GM18519 (cell line): ENCODE data around the gene DISC1.

Source experiments
- ATAC-seq: cut with Tn5 transposase; IDR thresholded peaks from one replicate; pipeline ENCODE4 v1.9.1; 2021; ENCODE audit warnings: mild to moderate bottlenecking, moderate library complexity; ENCODE audit not compliant: unreplicated experiment, low FRiP score

Gene DISC1

DNA sequence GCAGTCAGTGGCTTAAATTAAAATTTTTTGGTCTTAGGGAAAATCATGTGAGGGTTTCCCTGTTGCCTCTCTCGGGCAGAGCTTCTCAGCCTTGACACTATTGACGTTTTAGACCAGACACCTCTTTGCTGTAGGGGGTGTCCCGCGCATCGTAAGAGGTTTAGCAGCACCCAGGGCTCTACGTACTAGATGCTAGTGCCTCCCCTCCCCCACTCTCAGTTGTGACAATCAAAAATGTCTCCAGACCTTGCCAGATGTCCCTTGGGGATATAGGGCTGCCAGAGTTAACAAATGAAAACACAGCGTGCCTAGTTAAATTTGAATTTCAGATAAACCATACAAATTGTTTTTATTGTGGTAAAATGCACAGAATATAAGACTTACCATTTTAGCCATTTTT, 293.3 kb downstream of the DISC1 start:
- ATAC-seq, result no peak

DNA sequence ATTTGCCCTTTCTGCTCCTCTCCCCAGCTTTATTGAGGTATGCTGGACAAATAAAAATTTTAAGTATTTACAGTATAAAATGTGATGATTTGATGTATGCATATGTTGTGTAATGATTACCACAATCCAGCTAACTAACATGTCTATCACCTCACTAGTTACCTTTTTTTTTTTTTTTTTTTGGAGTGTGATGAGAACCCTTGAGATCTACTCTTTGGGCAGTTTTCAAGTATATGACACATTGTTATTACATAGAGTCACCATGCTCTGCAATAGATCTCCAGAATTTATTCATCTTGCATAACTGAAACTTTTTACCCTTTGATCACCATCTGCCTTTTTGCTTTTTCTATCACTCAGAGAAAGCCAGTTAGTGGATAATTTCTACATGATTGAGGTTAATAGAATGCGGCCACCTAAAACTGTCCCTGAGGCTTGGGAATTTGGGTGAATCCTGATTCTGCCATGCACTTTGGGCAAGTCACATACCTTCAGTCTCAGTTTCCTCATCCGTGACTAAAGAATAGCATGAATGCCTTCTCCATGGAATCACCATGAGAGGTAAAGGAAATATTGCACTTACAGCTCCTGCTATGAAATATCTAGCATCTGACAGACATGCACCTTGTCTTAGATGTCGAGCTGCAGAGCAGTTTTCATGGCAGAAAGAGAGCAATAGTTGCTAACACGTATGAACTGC, 295.2 kb downstream of the DISC1 start:
- ATAC-seq, result no peak

DNA sequence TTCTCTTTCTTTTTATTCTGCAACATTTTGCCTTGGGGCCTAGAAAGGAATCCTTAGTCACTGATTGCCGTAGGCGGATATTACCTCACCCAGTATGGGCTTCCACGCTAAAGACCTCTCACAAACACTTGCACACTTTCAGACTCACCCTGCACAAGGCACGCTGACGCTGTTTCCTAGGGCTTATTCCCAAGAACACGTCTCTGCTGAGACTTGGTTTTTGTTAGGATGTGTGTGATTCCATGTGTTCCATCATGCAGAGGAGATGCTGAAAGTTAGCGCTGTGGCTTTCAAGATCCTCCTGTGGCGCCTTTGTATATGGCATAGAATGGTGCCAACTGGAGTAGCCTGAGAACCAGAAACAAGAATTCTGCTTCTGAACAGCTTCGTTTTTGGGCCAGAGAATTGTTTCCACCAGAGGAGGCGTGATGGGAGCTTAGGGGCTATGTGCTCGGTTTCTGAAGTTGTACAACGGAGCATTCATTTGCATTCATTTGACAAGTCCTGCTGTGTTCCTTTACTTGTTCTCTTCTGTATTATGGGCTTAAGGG, 297.0 kb downstream of the DISC1 start:
- no peak for ATAC-seq

DNA sequence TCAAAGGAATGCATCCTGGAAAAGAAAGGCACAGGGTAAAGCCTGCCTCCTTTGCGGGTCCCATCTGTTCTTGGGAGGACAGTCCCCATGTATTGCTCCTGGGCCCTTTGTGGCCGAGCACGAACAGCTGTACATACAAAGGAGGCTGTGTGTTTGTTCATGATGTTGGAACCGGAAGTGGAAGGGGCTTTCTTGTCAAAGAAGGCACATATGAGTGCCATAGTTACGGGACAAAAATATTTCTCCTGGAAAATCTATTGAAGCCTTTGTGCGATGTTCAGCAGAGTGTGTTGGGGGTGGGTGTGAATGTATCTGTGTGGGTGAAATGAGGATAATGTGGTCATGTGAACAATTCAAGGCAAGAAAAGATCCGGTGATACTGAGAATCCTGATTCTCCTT, 297.6 kb downstream of the DISC1 start:
- ATAC-seq, result no peak

DNA sequence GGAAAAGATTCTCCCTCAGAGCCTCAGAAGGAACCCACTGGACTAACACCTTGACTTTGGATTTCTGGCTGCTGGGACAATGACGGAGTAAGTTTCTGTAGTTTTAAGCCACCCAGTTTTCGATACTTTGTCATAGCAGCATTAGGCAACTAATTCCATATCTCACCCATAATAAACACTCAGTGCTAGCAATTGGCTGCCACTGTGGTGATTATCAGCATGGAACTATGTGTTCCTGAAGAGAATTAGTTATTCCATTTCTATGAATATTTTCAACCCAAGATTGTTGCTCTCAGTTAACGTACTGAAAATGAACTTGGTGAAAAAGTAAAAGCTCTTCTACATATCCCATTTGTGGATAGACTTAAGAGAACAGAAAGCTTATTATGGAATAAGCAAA, 299.3 kb downstream of the DISC1 start:
- no peak for ATAC-seq

DNA sequence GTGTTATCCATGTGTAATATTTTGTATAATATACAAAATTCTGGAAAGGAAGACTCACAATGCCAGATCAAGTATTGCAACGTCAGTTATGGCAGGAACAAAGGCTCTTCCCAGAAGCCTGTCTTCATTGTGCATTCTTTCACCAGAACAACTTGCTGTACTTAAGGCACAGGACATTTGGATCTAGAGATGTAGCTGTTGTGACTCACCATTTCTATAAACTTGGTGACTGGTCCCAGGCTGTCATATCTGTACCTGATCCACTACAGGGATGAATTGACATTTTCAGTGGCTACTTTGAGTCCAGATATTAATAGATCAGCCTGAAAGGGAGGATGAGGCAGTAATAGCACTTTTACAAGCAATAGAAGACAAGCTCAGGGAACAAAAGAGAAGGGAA, 299.8 kb downstream of the DISC1 start:
- ATAC-seq, result no peak

DNA sequence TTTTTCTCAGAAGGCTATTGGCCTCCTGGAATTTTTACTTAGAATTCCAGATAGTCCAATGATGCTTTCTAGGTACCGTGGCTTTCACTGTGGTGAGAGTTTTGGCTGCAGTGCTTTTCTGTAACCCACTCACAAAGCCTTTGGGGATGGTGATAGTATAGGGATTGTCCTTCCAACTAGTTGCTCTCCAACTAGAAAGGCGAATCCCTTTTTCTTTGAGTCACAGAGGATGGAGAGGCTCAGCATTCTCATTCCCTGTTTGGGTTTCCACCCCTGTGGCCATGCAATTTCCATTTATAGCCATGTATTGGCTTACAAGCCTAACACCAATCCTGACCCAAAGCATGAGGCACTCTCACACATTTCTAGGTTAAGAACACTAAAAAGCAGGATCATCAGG, 300.3 kb downstream of the DISC1 start:
- no peak for ATAC-seq

DNA sequence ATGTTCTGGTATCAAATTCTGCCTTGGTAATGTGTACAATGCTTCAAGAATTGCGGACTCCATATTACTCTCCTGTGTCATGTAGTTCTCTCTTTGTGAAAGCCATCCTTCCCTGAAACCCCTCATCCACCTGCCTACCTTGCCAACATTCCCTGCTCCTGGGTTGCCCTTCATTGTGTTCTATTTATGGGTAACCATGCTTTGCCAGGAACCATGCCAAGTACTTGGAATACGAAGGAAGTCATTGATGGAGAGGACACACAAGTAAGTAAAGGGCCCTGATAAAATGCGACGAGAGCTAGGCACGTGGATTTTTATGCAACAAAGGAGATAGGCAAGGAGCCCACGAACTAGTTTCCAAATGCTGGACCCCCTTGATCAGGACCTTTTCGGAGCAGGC, 300.8 kb downstream of the DISC1 start:
- no peak for ATAC-seq

DNA sequence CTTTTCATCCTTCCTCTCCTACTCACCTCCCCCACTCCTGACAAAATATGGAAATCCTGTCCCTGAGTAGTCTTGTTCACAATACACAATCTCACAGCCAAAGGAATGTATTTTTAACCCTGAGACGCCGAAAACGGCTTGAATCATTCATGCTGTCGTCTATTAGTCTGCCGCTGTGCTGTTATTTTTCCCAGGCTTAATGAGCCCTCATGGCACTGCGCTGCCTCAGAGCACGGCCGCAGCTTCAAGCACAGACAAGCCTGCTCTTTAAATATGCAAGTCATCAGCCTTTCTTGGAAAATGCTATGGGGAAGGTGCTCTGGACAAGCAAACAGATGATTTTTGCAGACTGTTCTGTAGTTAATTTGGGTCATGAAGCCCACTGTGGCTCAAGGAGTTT, 302.7 kb downstream of the DISC1 start:
- ATAC-seq, result no peak

DNA sequence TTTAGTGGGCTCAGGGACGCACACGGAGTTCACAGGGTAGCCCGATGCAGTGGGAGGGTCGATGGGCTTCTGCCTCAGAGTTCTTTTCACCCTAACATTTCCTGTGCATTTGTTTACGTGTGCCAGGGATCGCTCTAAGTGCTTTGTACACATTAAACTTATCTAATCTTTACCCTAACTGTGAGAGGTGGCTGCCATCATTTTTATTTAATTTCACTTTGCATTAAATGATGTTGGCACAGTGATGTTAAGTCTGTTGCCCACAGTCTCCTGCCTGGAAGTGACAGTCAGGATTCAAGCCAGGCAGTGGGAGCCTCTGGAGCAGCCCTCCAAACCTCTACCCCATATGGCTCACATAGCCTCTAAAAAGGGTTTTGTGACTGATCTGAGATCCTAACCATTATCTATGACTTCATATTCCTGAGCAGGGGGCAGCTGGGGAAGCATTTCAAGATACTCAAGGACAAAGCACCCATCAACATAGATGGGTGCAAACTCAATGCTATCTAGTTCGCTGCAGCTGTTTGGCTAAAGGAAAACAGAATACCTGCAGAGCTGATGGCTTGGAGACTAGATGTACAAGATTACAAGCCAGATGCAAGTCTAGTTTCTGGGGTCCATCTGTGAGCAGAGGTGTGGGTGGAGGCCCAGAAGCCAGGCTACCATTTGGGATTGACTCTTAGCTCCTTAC, 303.8 kb downstream of the DISC1 start:
- no peak for ATAC-seq

DNA sequence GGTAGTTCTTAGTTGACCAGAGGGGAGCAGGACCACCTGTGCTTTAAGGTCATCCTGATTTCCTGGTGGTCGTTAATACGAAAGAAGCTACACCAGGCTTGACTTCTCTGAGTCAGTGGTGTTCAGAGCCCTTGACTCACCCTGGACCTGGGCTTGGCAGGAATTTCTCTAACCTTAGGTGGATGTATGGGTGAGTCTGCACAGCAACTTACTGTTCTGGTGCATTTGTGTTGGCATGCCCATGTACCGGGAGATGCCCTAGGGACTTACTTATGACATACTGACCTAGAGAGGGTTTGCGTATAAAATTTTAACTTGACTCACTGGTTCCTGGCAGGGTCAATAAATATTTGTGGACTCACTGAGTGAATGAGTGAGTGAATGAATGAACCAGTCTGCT, 304.6 kb downstream of the DISC1 start:
- no peak for ATAC-seq

DNA sequence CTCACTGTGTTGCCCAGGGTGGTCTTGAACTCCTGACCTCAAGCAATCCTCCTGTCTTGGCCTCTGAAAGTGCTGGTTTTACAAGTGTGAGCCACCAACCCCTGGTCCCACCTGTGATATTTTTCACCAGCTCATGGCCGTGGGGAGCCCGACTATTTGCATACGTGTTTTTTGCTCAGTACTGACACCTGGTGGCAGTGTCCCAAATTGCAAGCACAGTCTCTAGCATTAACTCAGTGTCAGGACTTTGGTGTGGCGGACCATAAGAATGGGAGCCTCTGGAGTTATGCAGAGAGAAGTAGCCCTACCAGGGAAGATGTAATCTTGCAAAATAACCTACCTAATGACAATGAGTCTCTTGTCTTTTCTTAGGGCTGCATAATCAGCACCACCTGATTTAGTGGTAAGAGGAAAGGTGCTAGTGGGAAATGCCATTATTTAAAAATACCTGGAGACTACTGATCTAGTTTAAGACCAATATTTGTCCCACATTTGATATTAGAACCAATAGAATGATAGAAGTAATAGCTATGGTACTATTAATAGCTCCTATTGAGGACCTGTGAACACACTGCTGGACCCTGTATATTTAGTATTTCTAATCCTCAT, 305.4 kb downstream of the DISC1 start:
- ATAC-seq, result no peak

DNA sequence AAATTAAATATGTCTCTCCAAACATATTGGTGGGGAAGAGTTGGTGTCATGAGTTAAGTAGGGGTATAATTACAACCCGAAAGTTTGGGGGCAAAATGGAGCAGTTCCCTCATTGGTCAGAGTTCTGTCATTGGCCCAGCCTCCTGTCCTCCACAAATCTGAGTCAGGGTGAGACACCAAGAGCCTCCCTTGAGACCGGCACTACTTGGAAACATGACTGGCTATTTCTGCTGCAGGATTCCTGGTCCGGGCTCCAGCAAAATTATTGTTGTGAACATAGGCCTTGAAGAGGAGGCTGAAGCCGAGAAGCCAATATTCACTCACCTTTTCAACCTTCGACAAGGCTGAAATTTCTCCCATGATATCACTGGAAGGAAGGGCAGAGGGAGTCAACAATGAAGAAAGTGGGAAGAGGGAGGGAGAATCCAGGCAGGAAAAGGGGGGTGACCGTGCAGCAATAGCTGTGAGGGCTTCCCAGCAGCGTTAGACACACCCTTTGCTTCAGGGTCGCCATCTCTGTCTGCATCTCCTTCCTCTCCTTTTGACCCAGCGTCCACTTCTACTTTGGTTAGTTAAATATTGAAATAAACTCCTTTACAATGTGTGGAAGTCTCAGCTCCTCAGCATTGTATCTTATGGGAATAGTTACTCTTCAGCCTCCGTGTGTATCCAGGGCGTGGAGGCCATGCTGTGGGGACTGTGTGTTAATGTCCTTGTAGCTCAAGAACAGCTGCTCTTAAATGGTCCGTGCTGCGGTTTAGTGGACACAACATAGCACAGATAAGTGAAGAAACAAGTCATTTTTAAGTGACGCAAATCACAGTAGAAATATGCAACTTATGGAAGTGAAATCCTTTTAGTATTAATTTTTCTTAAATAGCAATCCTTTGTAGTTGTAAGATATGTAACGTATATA, 307.4 kb downstream of the DISC1 start:
- ATAC-seq, result no peak

DNA sequence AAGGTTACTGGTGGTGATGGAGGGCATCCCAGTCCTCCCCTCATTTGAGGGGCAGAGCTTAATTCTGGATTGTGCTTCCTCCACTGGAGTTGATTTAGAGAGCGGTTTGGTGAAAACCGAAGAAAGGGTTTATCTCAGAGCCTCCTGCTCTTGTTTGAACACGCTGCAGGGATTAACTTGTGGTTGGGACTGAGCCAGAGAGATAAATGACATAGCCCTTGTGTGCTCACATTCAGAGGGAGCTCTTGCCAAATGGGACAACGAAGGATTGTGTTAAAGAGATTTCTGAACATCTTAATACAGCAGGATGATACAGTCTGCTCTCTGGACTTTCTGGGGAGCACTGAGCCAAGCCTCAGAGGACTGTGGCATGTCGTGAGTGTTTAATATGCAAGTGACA, 308.2 kb downstream of the DISC1 start:
- no peak for ATAC-seq

DNA sequence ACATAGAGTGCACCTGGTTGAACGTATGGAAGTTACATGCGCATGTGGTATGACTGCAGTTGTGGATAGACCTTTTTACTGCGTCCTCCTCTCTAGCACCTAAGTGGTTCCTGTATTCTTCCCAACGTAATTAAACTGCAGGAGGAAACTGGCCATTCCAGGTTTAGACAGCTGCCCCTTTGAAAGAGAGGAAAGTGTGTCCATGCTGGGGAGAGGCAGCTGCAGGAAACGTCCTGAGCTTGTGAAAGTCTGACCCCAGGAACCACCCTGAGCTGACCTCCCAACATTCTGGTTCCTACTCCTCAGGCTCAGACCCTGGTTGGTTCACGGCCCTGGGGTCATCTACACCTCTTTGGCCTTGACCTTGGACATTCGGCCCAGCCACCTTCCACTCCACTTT, 309.3 kb downstream of the DISC1 start:
- ATAC-seq, result no peak

DNA sequence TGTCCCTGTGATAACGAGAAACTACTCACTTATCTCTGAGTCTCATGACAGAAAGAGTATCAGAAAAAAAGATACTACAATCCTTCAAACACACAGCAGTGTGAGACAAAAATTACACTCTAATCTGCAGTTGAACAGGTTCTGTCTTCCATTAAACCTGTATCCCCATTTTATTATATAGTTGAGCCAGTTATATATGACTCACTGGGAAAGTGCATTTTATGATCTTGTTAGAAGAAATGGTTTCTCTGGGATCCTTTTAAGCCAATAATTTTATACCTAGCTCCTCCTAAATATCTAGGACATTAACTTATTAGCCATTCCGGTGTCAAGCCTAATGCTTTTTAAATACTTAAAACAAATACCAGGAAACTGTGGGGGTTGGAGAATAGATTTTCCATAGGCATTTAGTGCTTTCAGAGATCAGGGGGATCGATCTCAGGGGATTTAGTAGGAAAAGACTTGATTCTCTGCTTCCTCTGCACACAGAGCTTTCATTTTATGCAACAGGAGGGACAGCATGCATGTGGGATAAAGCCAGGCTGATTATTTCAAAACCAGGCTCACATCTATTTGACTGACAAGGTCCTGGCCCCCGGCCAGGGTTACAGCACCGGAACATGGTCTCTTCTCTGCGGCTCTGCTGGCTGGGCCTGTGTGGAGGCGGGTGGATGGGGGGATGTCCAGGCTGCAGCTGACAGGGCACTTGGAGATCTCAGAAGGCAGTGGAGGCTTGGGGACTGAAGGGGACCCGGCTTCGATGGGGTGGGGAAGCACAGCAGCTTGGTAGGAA, 310.6 kb downstream of the DISC1 start:
- ATAC-seq, result no peak

DNA sequence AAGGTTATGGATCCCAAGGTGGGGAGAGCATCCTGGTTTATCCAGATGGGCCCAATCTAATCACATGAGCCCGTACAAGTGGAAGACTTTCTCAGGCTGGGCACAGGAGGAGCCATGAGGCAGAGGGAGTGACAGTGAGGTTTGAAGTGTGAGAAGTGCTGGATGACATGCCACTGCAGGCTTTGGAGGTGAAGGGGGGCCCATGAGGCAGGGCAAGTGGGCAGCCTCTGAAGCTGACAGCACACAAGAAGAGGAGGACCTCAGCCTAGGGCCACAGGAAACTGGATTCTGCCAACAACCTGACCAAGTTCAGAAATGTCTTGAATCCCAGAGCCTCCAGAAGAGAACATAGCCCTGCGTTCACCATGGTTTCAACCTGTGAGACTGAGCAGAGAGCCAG, 311.6 kb downstream of the DISC1 start:
- ATAC-seq, result no peak

DNA sequence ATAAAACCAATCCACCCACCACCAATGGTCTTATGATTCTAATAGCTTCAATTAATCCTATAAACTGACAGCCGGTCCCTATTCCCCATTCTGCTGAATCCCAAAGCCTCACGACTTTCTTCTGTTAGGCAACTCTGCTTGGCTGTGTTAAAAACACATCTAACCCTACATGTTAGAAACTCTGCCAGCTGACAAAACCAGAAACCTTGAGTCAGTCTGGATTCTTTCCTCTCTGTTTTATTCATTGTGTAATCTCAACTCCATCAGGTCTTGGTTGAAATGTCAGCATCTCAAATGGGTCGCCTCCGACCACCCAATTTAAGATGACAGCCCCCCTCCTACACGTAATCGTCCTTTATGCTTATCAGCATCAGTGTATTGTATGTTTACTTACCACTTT, 312.1 kb downstream of the DISC1 start:
- ATAC-seq, result no peak

DNA sequence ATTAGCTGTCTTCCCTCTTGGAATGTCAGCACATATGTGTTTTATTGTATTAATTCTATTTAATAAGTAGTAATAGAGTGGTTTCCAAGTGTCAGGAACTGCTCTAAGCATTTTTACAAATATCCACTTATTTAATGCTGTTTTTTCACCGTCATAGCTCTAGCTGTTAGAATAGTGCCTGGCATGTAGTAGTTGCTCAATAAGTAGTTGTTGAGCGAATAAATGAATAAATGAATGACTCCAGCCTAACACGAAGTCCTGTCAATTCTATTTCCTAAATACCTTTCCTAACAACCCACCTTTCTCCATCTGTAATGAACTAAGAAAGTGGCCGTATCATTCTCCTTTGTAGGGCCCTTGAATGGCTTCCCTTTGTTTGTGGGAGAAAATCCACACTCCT, 312.5 kb downstream of the DISC1 start:
- no peak for ATAC-seq

DNA sequence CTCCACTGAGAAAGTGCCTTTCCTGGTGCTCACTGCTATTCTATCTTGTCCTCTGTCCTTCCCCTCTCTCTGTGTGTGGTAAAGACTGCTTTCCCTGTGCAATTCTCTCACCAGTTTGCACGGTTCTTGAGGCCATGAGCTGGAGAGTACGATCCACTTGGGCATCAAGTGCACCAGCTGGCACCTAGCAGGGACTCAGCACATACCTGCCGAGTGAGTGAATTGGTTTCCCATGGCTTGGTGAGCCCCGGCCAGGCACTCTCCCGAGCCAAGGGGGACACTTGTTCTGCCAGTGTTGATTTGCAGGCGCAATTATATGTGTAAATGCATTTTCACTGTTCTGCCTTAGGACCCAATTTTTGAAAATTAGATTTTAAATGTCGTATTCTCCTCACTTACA, 313.5 kb downstream of the DISC1 start:
- no peak for ATAC-seq
